ENCODE measurements around the gene EYS. TPM values are rescaled to one million over a fixed set of nuclear protein-coding genes. Genes with fewer than 3 reads are reported as not detected.

EYS gene
- total and polyA plus RNA-seq, 9 of the 15 experiments (the other 6 are each of a cell fraction or from before 2014, with no cell fraction given), result 0.03 to 0.36 (median 0.10) TPM; not detected in 2

- TF ChIP-seq RREB1 (CRISPR knock-in tag; IDR thresholded peaks at IDR 0.05) (no peak), L3MBTL2 (IDR thresholded peaks at IDR 0.05) (no peak), HIVEP1 (CRISPR knock-in tag; IDR thresholded peaks at IDR 0.05) (no peak), SAFB (IDR thresholded peaks at IDR 0.05; ENCODE audit: borderline replicate concordance, low read depth, low read length) (no peak), ZNF518B (CRISPR knock-in tag; IDR thresholded peaks at IDR 0.05) (no peak), NR2C2 (CRISPR knock-in tag; IDR thresholded peaks at IDR 0.05) (no peak), NR2C2 (tag; IDR thresholded peaks at IDR 0.05) (no peak), GTF2E2 (tag; IDR thresholded peaks at IDR 0.05) (no peak), CEBPG (CRISPR knock-in tag; IDR thresholded peaks at IDR 0.05) (no peak), CEBPG (tag; conservative IDR thresholded peaks at IDR 0.05 in 1 of 2, IDR thresholded peaks at IDR 0.05 in 1 of 2) (no peak)
Measured at GRCh38 chr6:65728879-65729479, 22.0 kb upstream of the EYS start (continued).
